ENCODE results near the gene TREM1.

GRCh38 chr6:41306187-41306854 lies 19.8 kb upstream of the TREM1 start:
- TF ChIP-seq CTCF (conservative IDR thresholded peaks at IDR 0.05) (peak; percentile 78), EZH2 (IDR thresholded peaks at IDR 0.05; ENCODE audit: low read depth) (no peak)

Data from PC-9 (cell line).